Kidney (tissue), 22 donors: ENCODE measurements around the gene PDCD2. TPM values are rescaled to one million over a fixed set of nuclear protein-coding genes. Genes with fewer than 3 reads are reported as not detected.
A peak's percentile ranks its signal among the peaks of the same experiment; 100 is the strongest.
"Not testable (repeated sequence)": the region's sequence is repeated elsewhere in the genome, so short reads cannot be mapped to it uniquely, and the experiment has no call there.

Experiments
- DNase-seq, 5 donors: peaks; one replicate each; pipeline ENCODE4 v3.0.0-alpha.2; 2013 to 2020
- FAIRE-seq: peaks from 2 replicates; lab custom pipeline; 2012; peaks lifted over from hg19 to GRCh38; lab: Jason Lieb, UNC
- H3K27ac ChIP-seq, 2 donors: one replicate each; pipeline ENCODE4 v1.7.0; 2013; ENCODE audit warnings: low read depth in 2 of 2, low read length in 2 of 2, inconsistent platforms in 1 of 2
- H3K27me3 ChIP-seq: one replicate; pipeline ENCODE4 v1.7.1; 2013; ENCODE audit warnings: low read length, inconsistent platforms; ENCODE audit not compliant: control insufficient read depth, insufficient read depth
- H3K36me3 ChIP-seq, 3 donors: one replicate each; pipeline versions ENCODE4 v1.7.0 to v1.7.1; 2013; ENCODE audit warnings: low read length in 3 of 3, control low read depth in 1 of 3, inconsistent platforms in 1 of 3; ENCODE audit not compliant: insufficient read depth in 3 of 3, control insufficient read depth in 2 of 3
- H3K4me1 ChIP-seq, 3 donors: one replicate each; pipeline versions ENCODE4 v1.7.0 to v1.7.1; 2013; ENCODE audit warnings: low read length in 3 of 3, inconsistent platforms in 1 of 3, low read depth in 1 of 3; ENCODE audit not compliant: control insufficient read depth in 2 of 3, insufficient read depth in 2 of 3
- H3K4me3 ChIP-seq, 3 donors: one replicate each; pipeline versions ENCODE4 v1.7.0 to v1.8.1; 2013; ENCODE audit warnings: low read length in 3 of 3, control low read depth in 1 of 3, inconsistent platforms in 1 of 3
- H3K9ac ChIP-seq, 3 donors: one replicate each; pipeline versions ENCODE4 v1.7.0 to v1.7.1; 2013; ENCODE audit warnings: low read length in 3 of 3, control low read depth in 1 of 3, inconsistent platforms in 1 of 3
- H3K9me3 ChIP-seq, 3 donors: one replicate each; pipeline versions ENCODE4 v1.7.0 to v1.7.1; 2013; ENCODE audit warnings: low read length in 3 of 3, control low read depth in 1 of 3, inconsistent platforms in 1 of 3; ENCODE audit not compliant: control insufficient read depth in 2 of 3, insufficient read depth in 1 of 3
- CTCF ChIP-seq: IDR thresholded peaks from 3 replicates; pipeline ENCODE4 v1.5.1; 2012; ENCODE audit warnings: mild to moderate bottlenecking, moderate library complexity, borderline replicate concordance; ENCODE audit not compliant: insufficient read depth; ENCODE audit errors: extremely low read depth
- intact Hi-C: fragments of 100-400 bp; cut with DNase I; formaldehyde crosslinking; loops from one replicate; pipeline ENCODE4 v1.11.1; 2022
- long read RNA-seq, 10 donors: library from polyadenylated mRNA in 1 of 10; unstranded in 1 of 10; transcript quantifications; one replicate each; pipeline ENCODE4 v2.0.0 and lab custom pipeline, GENCODE V29; 2021 to 2026
- polyA plus RNA-seq: library from polyadenylated mRNA; stranded (reverse); fragments of 350-450 nt; fragmentation: Illumina TruSeq; extraction: RNeasy Lipid Tissue Mini Kit (QIAGEN cat#74804); gene quantifications from one replicate; pipeline ENCODE4 v1.2.3, GENCODE V29; 2014; ENCODE audit warnings: low read depth, low replicate concordance; ENCODE audit not compliant: insufficient read depth
- total RNA-seq: library from RNA; stranded (reverse); fragmentation: NEBNext Ultra II Directional; extraction: Animal tissue kit (Norgen Biotek cat#: 25700); gene quantifications from one replicate; pipeline ENCODE4 v1.2.1, GENCODE V29; 2021
- donor health status: control.
- donor health status: control.
- donor health status: control.
- donor health status: control.
- donor health status: control.
- donor health status: DM: yes; HTN: yes; CAD: no.
- donor health status: Normal renal cell carcinoma (clear cell type).

The PDCD2 gene, protein sequence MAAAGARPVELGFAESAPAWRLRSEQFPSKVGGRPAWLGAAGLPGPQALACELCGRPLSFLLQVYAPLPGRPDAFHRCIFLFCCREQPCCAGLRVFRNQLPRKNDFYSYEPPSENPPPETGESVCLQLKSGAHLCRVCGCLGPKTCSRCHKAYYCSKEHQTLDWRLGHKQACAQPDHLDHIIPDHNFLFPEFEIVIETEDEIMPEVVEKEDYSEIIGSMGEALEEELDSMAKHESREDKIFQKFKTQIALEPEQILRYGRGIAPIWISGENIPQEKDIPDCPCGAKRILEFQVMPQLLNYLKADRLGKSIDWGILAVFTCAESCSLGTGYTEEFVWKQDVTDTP
- total RNA-seq (49.8 TPM), polyA plus RNA-seq (56.7 TPM)
- long read RNA-seq, donor 1, transcript PDCD2-208 (6 exons, 3,378 nt) = major isoform, 13 of 25 reads
- long read RNA-seq, donor 1, transcript PDCD2-209 (6 exons, 1,082 nt) = minor isoform, 5 of 25 reads
- long read RNA-seq, donor 1, partial matches to known transcripts = 0 of 25 reads
- long read RNA-seq, donor 1, other reads (novel, unspliced or antisense) = 0 of 25 reads
- long read RNA-seq, donor 2, transcript PDCD2-208 (6 exons, 3,378 nt) = major isoform, 10 of 29 reads
- long read RNA-seq, donor 2, partial matches to known transcripts = 5 of 29 reads
- long read RNA-seq, donor 2, other reads (novel, unspliced or antisense) = 0 of 29 reads
- long read RNA-seq, donor 3, transcript PDCD2-208 (6 exons, 3,378 nt) = major isoform, 19 of 32 reads
- long read RNA-seq, donor 3, transcript PDCD2-215 (4 exons, 1,287 nt) = minor isoform, 6 of 32 reads
- long read RNA-seq, donor 3, partial matches to known transcripts = 0 of 32 reads
- long read RNA-seq, donor 3, other reads (novel, unspliced or antisense) = 0 of 32 reads
- long read RNA-seq, donor 4, transcript PDCD2-208 (6 exons, 3,378 nt) = major isoform, 17 of 29 reads
- long read RNA-seq, donor 4, partial matches to known transcripts = 0 of 29 reads
- long read RNA-seq, donor 4, other reads (novel, unspliced or antisense) = 0 of 29 reads
- long read RNA-seq, donor 5, partial matches to known transcripts = 0 of 1 reads
- long read RNA-seq, donor 5, other reads (novel, unspliced or antisense) = 0 of 1 reads
- long read RNA-seq, donor 6, transcript PDCD2-208 (6 exons, 3,378 nt) = major isoform, 13 of 17 reads
- long read RNA-seq, donor 6, partial matches to known transcripts = 0 of 17 reads
- long read RNA-seq, donor 6, other reads (novel, unspliced or antisense) = 0 of 17 reads
- long read RNA-seq, donor 7, transcript PDCD2-204 (3 exons, 2,657 nt) = minor isoform, 5 of 37 reads
- long read RNA-seq, donor 7, transcript PDCD2-208 (6 exons, 3,378 nt) = major isoform, 22 of 37 reads
- long read RNA-seq, donor 7, partial matches to known transcripts = 1 of 37 reads
- long read RNA-seq, donor 7, other reads (novel, unspliced or antisense) = 4 of 37 reads
- long read RNA-seq, donor 8, transcript PDCD2-208 (6 exons, 3,378 nt) = major isoform, 18 of 28 reads
- long read RNA-seq, donor 8, partial matches to known transcripts = 0 of 28 reads
- long read RNA-seq, donor 8, other reads (novel, unspliced or antisense) = 0 of 28 reads
- long read RNA-seq, donor 9, transcript PDCD2-208 (6 exons, 3,378 nt) = major isoform, 9 of 20 reads
- long read RNA-seq, donor 9, partial matches to known transcripts = 5 of 20 reads
- long read RNA-seq, donor 9, other reads (novel, unspliced or antisense) = 0 of 20 reads
- long read RNA-seq, donor 10, transcript PDCD2-208 (6 exons, 3,378 nt) = major isoform, 13 of 31 reads
- long read RNA-seq, donor 10, transcript PDCD2-215 (4 exons, 1,287 nt) = minor isoform, 5 of 31 reads
- long read RNA-seq, donor 10, partial matches to known transcripts = 7 of 31 reads
- long read RNA-seq, donor 10, other reads (novel, unspliced or antisense) = 0 of 31 reads

DNA sequence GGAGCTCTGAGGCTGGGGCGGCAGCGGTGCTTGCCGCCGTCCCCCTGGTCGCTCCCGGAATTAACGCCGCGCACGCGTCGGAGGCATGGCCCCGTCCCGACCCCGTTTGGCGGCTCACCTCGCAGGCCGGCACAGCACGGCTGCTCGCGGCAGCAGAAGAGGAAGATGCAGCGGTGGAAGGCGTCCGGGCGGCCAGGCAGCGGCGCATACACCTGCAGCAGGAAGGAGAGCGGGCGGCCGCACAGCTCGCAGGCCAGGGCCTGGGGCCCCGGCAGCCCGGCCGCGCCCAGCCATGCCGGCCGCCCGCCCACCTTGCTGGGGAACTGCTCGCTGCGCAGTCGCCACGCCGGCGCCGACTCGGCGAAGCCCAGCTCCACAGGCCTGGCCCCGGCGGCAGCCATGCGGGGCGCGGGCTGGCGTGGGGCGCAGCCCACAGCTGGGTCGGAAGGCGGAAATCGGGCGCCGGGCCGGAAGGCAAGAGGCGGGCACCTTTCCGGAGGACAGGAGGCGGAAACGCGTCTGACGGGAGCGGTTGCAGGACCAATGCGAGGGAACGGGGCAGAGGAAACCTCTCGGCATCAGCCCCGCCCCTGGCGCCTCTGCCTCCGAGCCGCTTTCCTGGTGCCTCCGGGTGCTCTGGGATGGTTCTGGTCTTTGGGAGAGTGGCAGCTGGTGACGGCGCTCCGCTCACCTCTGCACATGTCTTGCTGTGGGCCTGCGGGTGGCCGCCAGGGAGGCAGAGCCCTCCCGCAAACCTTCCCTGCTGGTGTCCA, at the start of gene PDCD2:
Gene PDCD2, minus strand, starts transcription at position 457 of the 773 bp plus-strand sequence. Its CDS starts 56 bp downstream, at position 401.
- Histone ChIP-seq H3K27me3 (no peaks in the 10 kb centered on the region), H3K9me3 (no peaks in the 10 kb centered on the region), H3K4me3 (peak within 1 kb of the TSS; percentile 81 to 98 (median 98)), H3K36me3 (peaks cover 4 to 18% (median 17%) of the 10 kb centered on the region in 3 donors), H3K4me1 (peaks cover 0 to 6% (median 3%) of the 10 kb centered on the region in 3 donors), H3K9ac (peak within 1 kb of the TSS; percentile 70 to 93 (median 75)), H3K27ac (peak within 1 kb of the TSS; percentile 88 to 95)
- FAIRE-seq (no peak), DNase-seq (peak; percentile 94 to 98 (median 96))
- no peak for TF ChIP-seq CTCF
- intact Hi-C loops = no loop called here

GRCh38 chr6:170616020-170616554, 31.6 kb upstream of the PDCD2 start:
- H3K27ac ChIP-seq, H3K9me3 ChIP-seq, intact Hi-C loops, H3K9ac ChIP-seq, H3K4me1 ChIP-seq, DNase-seq, H3K36me3 ChIP-seq, FAIRE-seq, H3K27me3 ChIP-seq, H3K4me3 ChIP-seq: not testable (repeated sequence)

- H3K27me3 ChIP-seq, intact Hi-C loops, H3K9ac ChIP-seq, H3K27ac ChIP-seq, H3K36me3 ChIP-seq, DNase-seq, FAIRE-seq, H3K4me1 ChIP-seq, H3K9me3 ChIP-seq, H3K4me3 ChIP-seq: not testable (repeated sequence)
Observed at GRCh38 chr6:170612256-170612804, 27.9 kb upstream of the PDCD2 start.

GRCh38 chr6:170609225-170609624, 24.8 kb upstream of the PDCD2 start:
- H3K36me3 ChIP-seq, H3K4me1 ChIP-seq, intact Hi-C loops, H3K9ac ChIP-seq, H3K4me3 ChIP-seq, H3K9me3 ChIP-seq, H3K27ac ChIP-seq, H3K27me3 ChIP-seq, FAIRE-seq, DNase-seq: not testable (repeated sequence)
